Omental fat pad (tissue), 4 donors: ENCODE results near the gene GYG1. TPM values are rescaled to one million over a fixed set of nuclear protein-coding genes. Genes with fewer than 3 reads are reported as not detected.

Experiments
- ATAC-seq: fragments of 150-250 bp; one replicate; pipeline ENCODE4 v1.9.1; 2016; ENCODE audit warnings: mild to moderate bottlenecking, moderate library complexity; ENCODE audit not compliant: low FRiP score
- DNase-seq: peaks from one replicate; pipeline ENCODE4 v3.0.0-alpha.2; 2019; ENCODE audit warnings: low spot score
- CTCF ChIP-seq, 3 donors: fragments of 450-650 bp; IDR thresholded peaks; one replicate each; pipeline ENCODE4 v1.5.1; 2016 to 2017; ENCODE audit warnings: antibody characterized with exemption in 3 of 3, mild to moderate bottlenecking in 3 of 3, moderate library complexity in 2 of 3
- total RNA-seq, 4 donors: library from RNA; depleted of rRNA; stranded (reverse); fragments of >200 nt; gene quantifications; one replicate each; pipeline ENCODE4 v1.1.0, GENCODE V29; 2016

GYG1 gene
- total RNA-seq, result 10 to 100 TPM; 23.2 to 40.8 (median 30.4) TPM

DNA sequence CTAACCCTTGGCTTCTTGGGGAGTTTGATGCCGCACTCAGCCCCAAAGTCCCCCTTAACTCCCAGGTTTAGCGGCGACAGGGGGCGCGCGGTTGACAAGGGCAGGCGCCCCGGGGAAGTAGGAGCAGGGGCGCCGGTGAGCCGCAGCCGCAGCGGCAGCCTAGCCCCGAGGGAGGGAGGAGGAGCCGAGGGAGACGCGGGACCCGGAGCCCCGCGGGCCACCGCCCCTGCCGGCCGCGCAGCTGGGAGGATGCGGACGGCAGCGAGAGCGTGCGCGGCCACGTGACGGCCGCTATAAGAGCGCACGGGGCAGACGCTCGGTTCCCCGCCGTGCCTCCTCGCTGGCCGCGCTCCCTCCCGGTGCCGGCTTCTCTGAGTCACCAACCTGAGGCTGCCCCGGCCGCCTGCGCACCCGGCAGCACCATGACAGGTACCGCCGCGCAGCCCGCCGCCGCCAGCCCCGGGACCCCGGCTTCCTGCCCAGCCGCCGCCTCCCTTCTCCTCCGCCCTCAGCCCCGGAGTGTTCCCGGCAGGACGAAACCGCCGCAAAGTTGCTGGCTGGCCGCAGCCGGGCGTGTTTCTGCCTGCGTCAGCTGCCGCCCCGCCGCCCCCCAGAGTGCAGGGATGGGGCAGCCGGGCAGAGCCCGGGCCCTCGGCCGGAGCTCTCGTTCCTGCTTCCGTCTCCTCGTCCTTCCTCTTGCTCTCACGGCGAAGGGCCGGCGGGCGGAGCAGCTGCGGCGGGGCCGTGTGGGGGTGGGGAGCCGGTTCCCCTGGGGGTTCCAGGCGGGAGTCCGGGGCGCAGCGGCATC lies at the start of gene GYG1:
TSS of gene GYG1 (plus strand) at position 322 of the 808 bp plus-strand sequence. CDS start at position 423, 101 bp downstream.
- peak; percentile 93 for ATAC-seq
- peak; percentile 58 for DNase-seq
- no peak for TF ChIP-seq CTCF (IDR thresholded peaks at IDR 0.05)

DNA sequence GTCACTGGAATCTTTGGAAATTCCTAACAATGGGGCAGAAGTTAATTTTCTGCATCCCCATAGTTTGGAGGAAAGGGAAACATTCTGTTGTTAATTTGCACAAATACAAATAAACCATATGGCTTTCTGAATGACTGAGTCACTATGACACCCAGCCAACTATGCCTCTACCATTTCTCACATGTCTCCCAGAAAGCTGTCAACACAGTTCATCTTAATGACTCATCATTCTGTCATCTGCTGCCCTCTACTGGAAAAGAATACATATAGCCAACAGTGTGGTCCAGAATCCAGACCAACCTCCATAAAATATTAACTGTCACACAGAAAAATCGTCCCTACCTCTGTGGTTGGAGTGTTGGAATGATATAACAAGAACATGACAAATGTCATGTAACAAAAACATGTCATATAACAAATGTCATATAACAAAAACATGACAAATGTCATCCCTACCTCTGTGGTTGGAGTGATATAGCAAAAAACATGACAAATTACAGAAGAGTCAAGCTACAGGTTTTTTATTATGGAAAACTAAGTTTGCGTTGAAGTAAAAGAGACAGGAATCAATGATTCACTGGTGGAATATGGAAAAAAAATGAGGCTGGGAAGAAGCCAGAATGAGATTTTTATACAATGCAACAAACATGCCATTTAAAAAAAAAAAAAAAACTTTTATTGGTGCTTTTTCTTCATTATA lies 47.7 kb upstream of the GYG1 start:
- TF ChIP-seq CTCF (IDR thresholded peaks at IDR 0.05), result no peak
- ATAC-seq, result peak; percentile 81
- DNase-seq, result no peak

- no peak for TF ChIP-seq CTCF (IDR thresholded peaks at IDR 0.05)
- ATAC-seq (no peak), DNase-seq (no peak)
Measured at GRCh38 chr3:148945116-148945515, 46.2 kb upstream of the GYG1 start.

- ATAC-seq, result no peak
- TF ChIP-seq CTCF (IDR thresholded peaks at IDR 0.05), result no peak
- DNase-seq, result no peak
Measured at GRCh38 chr3:148948913-148949657, 42.3 kb upstream of the GYG1 start.

- ATAC-seq (no peak), DNase-seq (no peak)
- TF ChIP-seq CTCF (IDR thresholded peaks at IDR 0.05), result no peak
Measured at GRCh38 chr3:148950806-148951205, 40.5 kb upstream of the GYG1 start.

DNA sequence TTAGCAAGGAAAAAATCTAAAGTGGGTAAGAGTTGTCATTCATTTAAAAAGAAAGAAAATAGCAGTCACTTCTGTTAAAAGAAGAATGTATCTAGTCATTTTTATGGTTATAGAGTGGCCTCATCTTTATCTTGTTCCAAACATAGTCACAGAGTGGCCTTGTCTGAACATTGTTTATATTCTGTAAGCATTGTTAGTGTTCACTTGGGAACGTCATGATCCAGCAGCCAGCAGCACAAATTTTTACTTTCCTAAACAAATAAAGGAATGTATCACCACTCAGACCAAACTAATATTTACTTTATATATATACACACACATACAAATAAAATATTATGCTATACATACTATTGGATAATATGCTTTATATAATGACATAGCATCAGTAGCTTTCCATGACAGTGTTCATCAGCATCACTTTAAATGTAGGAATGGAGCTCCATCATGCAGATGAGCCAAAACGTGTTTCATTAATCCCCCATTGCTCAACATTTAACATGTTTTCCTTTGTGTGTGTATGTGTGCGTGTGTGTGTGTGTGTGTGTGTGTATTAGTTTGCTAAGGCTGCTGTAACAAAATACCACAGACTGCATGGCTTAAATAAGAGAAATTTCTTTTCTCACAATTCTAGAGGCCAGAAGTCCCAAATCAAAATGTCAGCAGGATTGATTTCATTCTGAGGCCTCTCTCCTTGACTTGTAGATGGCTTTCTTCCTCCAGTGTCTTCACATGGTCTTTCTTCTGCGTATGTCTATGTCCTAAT lies 39.6 kb upstream of the GYG1 start:
- DNase-seq (no peak), ATAC-seq (no peak)
- TF ChIP-seq CTCF (IDR thresholded peaks at IDR 0.05), result no peak
